GM19468 (cell line): Measurements from ENCODE around the gene HEATR9.

Experiments
- ATAC-seq: cut with Tn5 transposase; IDR thresholded peaks from one replicate; pipeline ENCODE4 v1.9.1; 2021; ENCODE audit warnings: mild to moderate bottlenecking, moderate library complexity, moderate number of reproducible peaks; ENCODE audit not compliant: unreplicated experiment; ENCODE audit errors: extremely low read depth

Gene HEATR9

GRCh38 chr17:35867574-35867973, 1.1 kb downstream of the HEATR9 start:
- no peak for ATAC-seq

- ATAC-seq = no peak
Measured at GRCh38 chr17:35866341-35866950, 2.2 kb downstream of the HEATR9 start.

GRCh38 chr17:35865412-35866340, 3.0 kb downstream of the HEATR9 start:
- ATAC-seq = no peak

GRCh38 chr17:35864853-35865252, 3.8 kb downstream of the HEATR9 start:
- no peak for ATAC-seq

- ATAC-seq = no peak
Measured at GRCh38 chr17:35856603-35857002, 12.1 kb downstream of the HEATR9 start.

- ATAC-seq = no peak
Measured at GRCh38 chr17:35855965-35856364, 12.7 kb downstream of the HEATR9 start.

GRCh38 chr17:35849469-35850348, 19.0 kb downstream of the HEATR9 start:
- no peak for ATAC-seq

- ATAC-seq = no peak
Measured at GRCh38 chr17:35847633-35848373, 20.9 kb downstream of the HEATR9 start.

- no peak for ATAC-seq
Measured at GRCh38 chr17:35847006-35847405, 21.7 kb downstream of the HEATR9 start.

- ATAC-seq = no peak
Measured at GRCh38 chr17:35846055-35846809, 22.5 kb downstream of the HEATR9 start.

- ATAC-seq = no peak
Measured at GRCh38 chr17:35844547-35844946, 24.1 kb downstream of the HEATR9 start.

GRCh38 chr17:35843698-35844097, 25.0 kb downstream of the HEATR9 start:
- no peak for ATAC-seq

GRCh38 chr17:35842239-35842638, 26.5 kb downstream of the HEATR9 start:
- ATAC-seq = no peak

- ATAC-seq = no peak
Measured at GRCh38 chr17:35841505-35841904, 27.2 kb downstream of the HEATR9 start.

- no peak for ATAC-seq
Measured at GRCh38 chr17:35841101-35841500, 27.6 kb downstream of the HEATR9 start.

GRCh38 chr17:35825206-35825605, 43.5 kb downstream of the HEATR9 start:
- no peak for ATAC-seq

- no peak for ATAC-seq
Measured at GRCh38 chr17:35821308-35821707, 47.4 kb downstream of the HEATR9 start.

GRCh38 chr17:35819455-35819854, 49.2 kb downstream of the HEATR9 start:
- ATAC-seq = no peak

- ATAC-seq = no peak
Measured at GRCh38 chr17:35817196-35817595, 51.5 kb downstream of the HEATR9 start.
